Femur (tissue), 1 donor: ENCODE measurements around the gene UFC1.

Experiments
- DNase-seq: peaks from one replicate; pipeline ENCODE4 v3.0.0-alpha.2; 2017

Gene UFC1

GRCh38 chr1:161196111-161196510 is 42.3 kb downstream of the UFC1 start:
- DNase-seq: no peak

GRCh38 chr1:161196521-161197451 is 43.0 kb downstream of the UFC1 start:
- peak; percentile 93 for DNase-seq

- DNase-seq: no peak
These were observed 43.9 kb downstream of the UFC1 start for GRCh38 chr1:161197560-161198193.

GRCh38 chr1:161198194-161198896 is 44.6 kb downstream of the UFC1 start:
- peak; percentile 82 for DNase-seq

- peak; percentile 90 for DNase-seq
These were observed 45.2 kb downstream of the UFC1 start, which contains the start of gene ADAMTS4 for GRCh38 chr1:161198897-161199431. ADAMTS4 (minus strand) TSS chr1:161199054; CDS start chr1:161198627, 427 bp downstream.

- DNase-seq: peak; percentile 61
These were observed 45.8 kb downstream of the UFC1 start for GRCh38 chr1:161199506-161200139.

- no peak for DNase-seq
These were observed 46.7 kb downstream of the UFC1 start for GRCh38 chr1:161200421-161200991.

GRCh38 chr1:161200992-161201835 is 47.4 kb downstream of the UFC1 start:
- DNase-seq: peak; percentile 60

GRCh38 chr1:161201836-161202712 is 48.3 kb downstream of the UFC1 start, which contains the start of gene NDUFS2:
NDUFS2 (plus strand) TSS chr1:161202367; CDS start chr1:161202386, 19 bp downstream.
- DNase-seq: peak; percentile 99

GRCh38 chr1:161206411-161207140 is 52.8 kb downstream of the UFC1 start:
- DNase-seq: no peak

GRCh38 chr1:161207173-161207572 is 53.4 kb downstream of the UFC1 start:
- DNase-seq: no peak
